ENCODE results near the gene NXN.

DNA sequence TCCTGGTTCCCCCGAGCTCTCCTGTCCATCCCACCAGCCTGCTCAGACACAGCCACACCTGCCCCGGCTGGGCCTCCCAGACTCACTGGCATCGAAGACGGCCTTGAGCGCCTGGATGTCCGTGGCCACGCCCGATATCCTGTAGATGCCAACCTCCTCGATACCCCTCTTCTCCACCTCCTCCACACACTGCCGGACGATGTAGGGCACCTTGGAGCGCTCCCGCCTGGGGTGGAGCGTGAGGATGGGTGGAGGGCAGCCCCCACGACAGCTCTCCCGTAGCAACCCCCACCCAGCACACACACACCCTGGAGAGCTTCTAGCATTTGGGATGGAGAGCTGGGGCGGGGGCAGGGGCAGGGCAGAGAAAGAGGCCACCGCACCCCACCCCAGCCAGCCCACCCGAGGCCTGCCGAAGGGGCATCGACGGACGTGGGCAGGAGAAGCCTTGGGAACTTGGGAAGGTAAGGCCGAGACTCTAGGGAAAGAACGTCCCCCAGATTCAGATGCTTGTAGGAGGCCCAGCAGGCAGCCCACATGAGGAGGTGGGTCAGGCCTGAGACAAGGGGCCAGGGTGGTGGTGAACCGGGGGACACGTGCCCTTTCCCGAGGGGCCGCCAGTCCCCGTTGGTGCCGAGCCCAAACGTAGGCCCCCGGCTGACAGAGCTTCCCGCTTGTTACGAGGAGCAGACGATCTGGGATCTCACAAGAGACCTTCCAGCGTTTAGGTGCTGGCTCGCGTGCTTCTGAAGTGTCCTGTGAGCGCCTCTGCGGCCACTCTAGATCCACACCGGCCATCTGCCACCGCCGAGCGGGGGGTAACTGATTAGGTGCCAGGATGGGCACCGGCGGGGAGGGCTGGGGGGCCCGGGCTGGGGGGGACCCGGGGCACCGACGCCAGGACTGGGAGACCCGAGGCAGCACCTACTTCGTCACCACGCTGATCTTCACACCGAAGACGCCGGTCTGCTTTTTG lies 32.5 kb upstream of the NXN start:
- no peak for TF ChIP-seq GATA3 (IDR thresholded peaks at IDR 0.05; ENCODE audit: low read depth, low read length)
- TF ChIP-seq GATA2 (IDR thresholded peaks at IDR 0.05; ENCODE audit: low read depth, low read length) = no peak
